HFF-Myc (cell line): ENCODE results near the gene POLR1C.
"Not testable (repeated sequence)": the region's sequence is repeated elsewhere in the genome, so short reads cannot be mapped to it uniquely, and the experiment has no call there.

Experiments
- DNase-seq: peaks from one replicate; pipeline ENCODE4 v3.0.0-alpha.2; 2011; ENCODE audit warnings: low read depth; ENCODE audit errors: extremely low read depth
- H3K4me3 ChIP-seq: replicated peaks from 2 replicates; pipeline ENCODE4 v1.5.1; 2011; ENCODE audit warnings: low read depth, mild to moderate bottlenecking, control low read depth, low read length
- TF ChIP-seq, protein P1 (sequence below): IDR thresholded peaks from 2 replicates; pipeline ENCODE4 v1.5.1; 2012; ENCODE audit warnings: mild to moderate bottlenecking, low read depth, low read length, control low read depth; ENCODE audit errors: missing control alignments

Gene POLR1C, protein sequence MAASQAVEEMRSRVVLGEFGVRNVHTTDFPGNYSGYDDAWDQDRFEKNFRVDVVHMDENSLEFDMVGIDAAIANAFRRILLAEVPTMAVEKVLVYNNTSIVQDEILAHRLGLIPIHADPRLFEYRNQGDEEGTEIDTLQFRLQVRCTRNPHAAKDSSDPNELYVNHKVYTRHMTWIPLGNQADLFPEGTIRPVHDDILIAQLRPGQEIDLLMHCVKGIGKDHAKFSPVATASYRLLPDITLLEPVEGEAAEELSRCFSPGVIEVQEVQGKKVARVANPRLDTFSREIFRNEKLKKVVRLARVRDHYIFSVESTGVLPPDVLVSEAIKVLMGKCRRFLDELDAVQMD

DNA sequence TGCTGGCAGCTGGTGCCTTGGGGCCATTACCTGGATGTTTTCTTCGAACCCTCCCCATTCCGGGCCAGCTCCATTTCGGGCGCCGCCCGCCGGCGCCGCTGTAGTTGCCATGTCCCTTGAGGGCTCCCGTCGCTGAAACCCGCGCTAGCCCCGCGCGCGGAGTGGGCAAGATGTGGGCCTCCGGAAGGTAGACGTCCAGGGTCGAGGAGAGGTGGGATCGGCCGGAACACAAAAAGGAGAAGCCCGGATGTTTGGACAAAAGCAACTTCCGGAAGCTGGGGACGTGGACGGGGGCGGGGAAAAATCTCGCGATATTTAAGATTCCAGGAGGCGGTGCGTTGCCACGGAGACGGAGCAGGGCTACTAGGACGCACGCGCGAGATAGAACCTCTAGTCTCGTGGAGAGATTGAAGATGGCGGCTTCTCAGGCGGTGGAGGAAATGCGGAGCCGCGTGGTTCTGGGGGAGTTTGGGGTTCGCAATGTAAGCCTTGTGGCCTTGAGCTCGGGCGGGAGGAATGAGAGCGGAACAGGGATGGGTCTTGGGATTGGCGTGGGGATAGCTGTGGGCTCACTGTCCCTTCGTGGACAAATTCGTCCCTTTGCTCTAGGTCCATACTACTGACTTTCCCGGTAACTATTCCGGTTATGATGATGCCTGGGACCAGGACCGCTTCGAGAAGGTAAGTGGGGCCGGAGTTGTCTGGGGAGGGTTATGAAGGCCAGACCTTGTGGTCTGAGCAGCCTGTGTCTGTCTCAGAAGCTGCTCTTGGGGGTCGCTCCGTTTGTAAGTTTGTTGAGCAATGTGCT is at the start of gene POLR1C, which contains the start of gene YIPF3:
POLR1C (plus strand) TSS at position 393 of the 808 bp plus-strand sequence; CDS start at position 414, 21 bp downstream.
YIPF3 (minus strand) TSS at position 230 of the 808 bp plus-strand sequence; CDS start at position 111, 119 bp downstream.
- DNase-seq, result peak; percentile 96
- H3K4me3 ChIP-seq, result peak within 1 kb of the TSS; percentile 99
- TF ChIP-seq, protein P1, sequence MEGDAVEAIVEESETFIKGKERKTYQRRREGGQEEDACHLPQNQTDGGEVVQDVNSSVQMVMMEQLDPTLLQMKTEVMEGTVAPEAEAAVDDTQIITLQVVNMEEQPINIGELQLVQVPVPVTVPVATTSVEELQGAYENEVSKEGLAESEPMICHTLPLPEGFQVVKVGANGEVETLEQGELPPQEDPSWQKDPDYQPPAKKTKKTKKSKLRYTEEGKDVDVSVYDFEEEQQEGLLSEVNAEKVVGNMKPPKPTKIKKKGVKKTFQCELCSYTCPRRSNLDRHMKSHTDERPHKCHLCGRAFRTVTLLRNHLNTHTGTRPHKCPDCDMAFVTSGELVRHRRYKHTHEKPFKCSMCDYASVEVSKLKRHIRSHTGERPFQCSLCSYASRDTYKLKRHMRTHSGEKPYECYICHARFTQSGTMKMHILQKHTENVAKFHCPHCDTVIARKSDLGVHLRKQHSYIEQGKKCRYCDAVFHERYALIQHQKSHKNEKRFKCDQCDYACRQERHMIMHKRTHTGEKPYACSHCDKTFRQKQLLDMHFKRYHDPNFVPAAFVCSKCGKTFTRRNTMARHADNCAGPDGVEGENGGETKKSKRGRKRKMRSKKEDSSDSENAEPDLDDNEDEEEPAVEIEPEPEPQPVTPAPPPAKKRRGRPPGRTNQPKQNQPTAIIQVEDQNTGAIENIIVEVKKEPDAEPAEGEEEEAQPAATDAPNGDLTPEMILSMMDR, result no peak

DNA sequence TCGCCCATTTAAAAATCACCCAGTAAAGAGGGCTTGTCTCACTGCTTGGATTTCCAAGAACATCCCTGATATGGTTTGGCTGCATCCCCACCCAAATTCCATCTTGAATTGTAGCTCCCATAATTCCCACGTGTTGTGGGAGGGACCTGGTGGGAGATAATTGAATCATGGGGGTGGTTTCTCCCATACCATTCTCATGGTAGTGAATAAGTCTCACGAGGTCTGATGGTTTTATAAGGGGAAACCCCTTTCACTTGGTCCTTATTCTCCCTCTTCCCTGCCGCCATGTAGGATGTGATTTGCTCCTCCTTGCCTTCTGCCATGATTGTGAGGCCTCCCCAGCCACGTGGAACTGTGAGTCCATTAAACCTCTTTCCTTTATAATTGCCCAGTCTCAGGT is 49.6 kb upstream of the POLR1C start:
- H3K4me3 ChIP-seq, DNase-seq: not testable (repeated sequence)

DNA sequence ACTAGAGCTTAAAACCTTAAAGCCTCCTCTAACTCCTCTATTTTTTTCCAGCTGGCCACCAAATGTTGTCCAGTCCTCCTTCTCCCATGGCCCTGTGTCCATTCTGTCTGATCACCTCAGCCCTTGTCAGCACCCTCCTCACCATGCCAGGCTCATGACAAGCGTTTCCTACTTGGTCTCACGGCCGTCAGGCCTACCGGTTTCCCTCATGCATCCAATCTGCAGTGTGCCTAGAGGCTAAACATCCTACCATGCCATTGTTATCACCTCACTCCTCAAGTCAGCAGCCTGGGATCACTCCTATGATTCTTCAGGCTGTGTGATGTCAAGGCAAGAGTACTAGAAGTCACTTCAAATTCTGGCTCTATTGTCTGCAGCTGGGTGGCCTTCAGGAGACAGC is 49.1 kb upstream of the POLR1C start:
- no peak for DNase-seq

DNA sequence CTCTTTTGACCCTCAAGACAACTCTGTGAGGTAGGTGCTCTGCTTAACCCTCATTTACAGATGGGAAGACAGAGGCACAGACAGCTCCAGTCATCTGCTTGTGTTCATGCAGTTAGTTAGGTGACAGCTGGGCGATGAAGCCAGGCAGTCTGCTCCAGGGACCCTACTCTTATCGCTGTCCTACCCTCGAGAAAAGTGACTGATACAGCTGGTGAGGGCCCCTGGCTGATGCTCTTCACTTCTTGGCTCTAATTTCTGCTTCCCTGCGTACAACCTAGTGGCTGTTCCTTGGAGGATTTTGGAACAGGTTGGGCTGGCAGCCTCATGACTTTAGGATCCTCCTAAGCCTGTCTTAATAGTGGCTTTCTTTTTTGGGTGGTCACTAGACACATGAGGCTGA is 48.6 kb upstream of the POLR1C start:
- no peak overlapping the region for H3K4me3 ChIP-seq
- DNase-seq, result no peak
- TF ChIP-seq, protein P1, result no peak

More for the DNA sequence above, 49.1 kb upstream of the POLR1C start:
- TF ChIP-seq, protein P1, result no peak
- no peak overlapping the region for H3K4me3 ChIP-seq

DNA sequence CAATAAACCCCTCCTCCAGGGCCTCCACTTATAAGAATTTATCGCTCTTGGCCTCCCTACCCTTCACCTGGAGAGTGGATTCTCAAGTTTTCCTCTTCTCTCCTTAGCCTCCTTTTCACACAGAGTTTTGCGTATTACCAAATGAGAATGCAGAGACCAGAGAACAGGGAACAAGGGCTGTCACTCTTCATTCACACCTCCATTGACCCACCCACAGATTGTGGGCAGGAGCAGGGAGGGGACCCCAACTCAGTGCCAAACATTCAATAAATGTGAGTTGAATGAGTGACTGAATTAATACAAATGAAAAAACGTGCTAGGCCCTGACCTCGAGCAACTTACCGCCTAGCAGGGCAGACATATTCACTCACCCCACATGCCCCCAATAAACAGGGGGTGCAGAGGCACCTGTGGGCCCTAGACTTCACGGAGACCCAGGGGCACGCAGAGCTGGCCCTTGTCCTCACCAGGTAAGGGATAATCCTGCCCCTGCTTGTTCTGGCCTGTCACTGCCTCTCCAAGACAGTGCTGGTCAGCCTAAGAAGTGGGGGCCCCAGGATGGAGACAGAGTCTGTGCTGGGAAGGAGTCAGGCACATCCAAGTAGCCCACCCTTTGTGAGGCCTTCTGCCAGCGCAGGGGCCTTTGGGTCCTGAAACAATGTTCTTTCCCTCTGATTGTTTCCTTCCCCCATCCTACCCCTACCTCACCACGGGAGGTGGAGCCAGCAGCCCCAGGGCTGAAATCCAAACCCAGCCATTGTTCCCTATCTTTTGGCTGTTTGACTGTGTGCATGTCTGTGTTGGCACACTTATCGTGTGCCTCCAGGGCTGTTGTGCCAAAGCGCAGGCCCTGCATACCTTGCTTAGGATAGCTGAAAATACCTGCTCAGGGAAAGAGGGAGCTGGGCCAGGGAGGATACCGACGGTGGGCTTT is 47.9 kb upstream of the POLR1C start:
- TF ChIP-seq, protein P1, result no peak
- no peak overlapping the region for H3K4me3 ChIP-seq
- DNase-seq, result no peak

DNA sequence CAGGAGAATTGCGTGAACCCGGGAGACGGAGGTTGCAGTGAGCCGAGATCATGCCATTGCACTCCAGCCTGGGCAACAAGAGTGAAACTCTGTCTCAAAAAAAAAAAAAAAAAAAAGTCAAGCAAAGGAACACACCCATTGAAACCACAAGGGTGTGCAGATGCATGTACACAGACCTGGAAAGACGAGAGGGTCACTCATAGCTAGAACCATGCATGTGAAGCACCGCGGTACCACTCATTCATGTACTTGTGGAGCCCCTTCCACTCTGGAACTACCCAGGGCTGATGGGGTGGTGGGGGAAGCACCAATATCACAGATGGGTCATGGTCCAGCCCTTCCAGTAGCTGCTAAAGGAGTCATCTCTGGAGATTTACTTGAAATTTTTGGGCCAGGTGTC is 46.9 kb upstream of the POLR1C start:
- TF ChIP-seq, protein P1, result no peak
- no peak for DNase-seq
- no peak overlapping the region for H3K4me3 ChIP-seq

DNA sequence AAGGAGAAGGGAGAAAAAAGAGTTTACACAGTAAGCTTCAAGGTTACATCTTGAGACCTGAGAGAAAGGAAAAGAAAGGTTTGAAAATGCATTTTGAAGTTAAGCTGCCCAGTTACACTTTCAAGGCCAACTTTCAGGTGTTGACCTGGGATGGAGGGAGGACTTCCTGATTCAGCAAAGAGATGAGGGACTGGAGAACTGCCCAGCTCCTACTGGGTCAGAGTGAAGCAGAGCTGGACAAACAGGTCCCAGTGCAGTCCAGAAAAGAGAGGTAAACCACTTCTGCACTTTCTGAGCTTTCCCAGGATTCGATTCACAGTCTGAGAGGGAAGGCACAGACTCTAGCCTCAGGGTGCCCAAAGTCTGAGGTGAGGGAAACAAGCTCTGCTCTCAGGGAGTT is 45.5 kb upstream of the POLR1C start:
- TF ChIP-seq, protein P1, result no peak
- DNase-seq, result no peak
- H3K4me3 ChIP-seq, result no peak overlapping the region
